GM12872 (cell line): Measurements from ENCODE around the gene SOWAHC.

Source experiments
- CTCF ChIP-seq: IDR thresholded peaks from 3 replicates; pipeline ENCODE4 v1.5.1; 2011; ENCODE audit warnings: low read depth, mild to moderate bottlenecking, low read length, moderate library complexity; ENCODE audit not compliant: insufficient read depth

Gene SOWAHC

GRCh38 chr2:109632158-109632789 is 18.1 kb downstream of the SOWAHC start:
- no peak for TF ChIP-seq CTCF

- no peak for TF ChIP-seq CTCF
Observed at GRCh38 chr2:109633284-109633961, 19.3 kb downstream of the SOWAHC start.

GRCh38 chr2:109635426-109636304 is 21.5 kb downstream of the SOWAHC start:
- no peak for TF ChIP-seq CTCF

- no peak for TF ChIP-seq CTCF
Observed at GRCh38 chr2:109636317-109636716, 22.2 kb downstream of the SOWAHC start.

GRCh38 chr2:109637749-109638570 is 23.8 kb downstream of the SOWAHC start:
- TF ChIP-seq CTCF, result no peak

- no peak for TF ChIP-seq CTCF
Observed at GRCh38 chr2:109638795-109639194, 24.6 kb downstream of the SOWAHC start.
